SK-N-SH (cell line): ENCODE results near the gene CNGA3.

Experiments used
- CTCF ChIP-seq: fragments of 200-600 bp; sonication (generic); IDR thresholded peaks from 2 replicates; pipeline ENCODE4 v1.6.1; 2017; ENCODE audit warnings: antibody characterized with exemption, mild to moderate bottlenecking, moderate library complexity
- ELF1 ChIP-seq: IDR thresholded peaks from 2 replicates; pipeline ENCODE4 v1.4.0; 2012
- FOXM1 ChIP-seq: IDR thresholded peaks from 2 replicates; pipeline ENCODE4 v1.4.0; 2012; ENCODE audit warnings: low read depth, mild to moderate bottlenecking
- MAX ChIP-seq: IDR thresholded peaks from 2 replicates; pipeline ENCODE4 v1.4.0; 2012; ENCODE audit warnings: low read depth
- MEF2A ChIP-seq: IDR thresholded peaks from 2 replicates; pipeline ENCODE4 v1.4.0; 2012; ENCODE audit warnings: low read depth, borderline replicate concordance
- RCOR1 ChIP-seq: fragments of 150-350 bp; IDR thresholded peaks from 2 replicates; pipeline ENCODE4 v1.6.1; 2017; ENCODE audit warnings: antibody characterized with exemption, low read length
- REST ChIP-seq: IDR thresholded peaks from 2 replicates; pipeline ENCODE4 v1.6.1; 2012; ENCODE audit warnings: mild to moderate bottlenecking, low read depth, low read length, moderate library complexity

- TF ChIP-seq RCOR1 (no peak), MAX (no peak), REST (no peak), CTCF (no peak), MEF2A (no peak), FOXM1 (no peak), ELF1 (no peak)
Measured at GRCh38 chr2:98408155-98408554, 61.9 kb downstream of the CNGA3 start.
